ENCODE measurements around the gene SYTL3. TPM values are rescaled to one million over a fixed set of nuclear protein-coding genes. Genes with fewer than 3 reads are reported as not detected.

Gene SYTL3
- total and polyA plus RNA-seq, 10 of the 15 experiments (the other 5 are each of a cell fraction or from before 2014, with no cell fraction given): 3.3 to 12.1 (median 6.9) TPM

GRCh38 chr6:158703837-158704822, 54.3 kb downstream of the SYTL3 start (continued):
- TF ChIP-seq, protein P1, sequence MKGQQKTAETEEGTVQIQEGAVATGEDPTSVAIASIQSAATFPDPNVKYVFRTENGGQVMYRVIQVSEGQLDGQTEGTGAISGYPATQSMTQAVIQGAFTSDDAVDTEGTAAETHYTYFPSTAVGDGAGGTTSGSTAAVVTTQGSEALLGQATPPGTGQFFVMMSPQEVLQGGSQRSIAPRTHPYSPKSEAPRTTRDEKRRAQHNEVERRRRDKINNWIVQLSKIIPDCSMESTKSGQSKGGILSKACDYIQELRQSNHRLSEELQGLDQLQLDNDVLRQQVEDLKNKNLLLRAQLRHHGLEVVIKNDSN (IDR thresholded peaks at IDR 0.05; ENCODE audit: borderline replicate concordance, extremely low read length, insufficient read depth, low read depth, low read length): no peak
- peak; percentile 97 for TF ChIP-seq RAD21 (IDR thresholded peaks at IDR 0.05; ENCODE audit: insufficient read depth, low read depth, low read length)
- TF ChIP-seq TCF7 (IDR thresholded peaks at IDR 0.05; ENCODE audit: borderline replicate concordance): no peak
- TF ChIP-seq ETV6 (conservative IDR thresholded peaks at IDR 0.05 in 1 of 2, IDR thresholded peaks at IDR 0.05 in 1 of 2; ENCODE audit: borderline replicate concordance in 1 of 2, low read depth in 1 of 2): no peak; a peak in 1 of 4 replicates
- TF ChIP-seq EZH2 (IDR thresholded peaks at IDR 0.05; ENCODE audit: borderline replicate concordance, control insufficient read depth, low read depth, low read length): no peak
- TF ChIP-seq POLR2AphosphoS5 (IDR thresholded peaks at IDR 0.05; ENCODE audit: low read length): no peak
- TF ChIP-seq, protein P2, sequence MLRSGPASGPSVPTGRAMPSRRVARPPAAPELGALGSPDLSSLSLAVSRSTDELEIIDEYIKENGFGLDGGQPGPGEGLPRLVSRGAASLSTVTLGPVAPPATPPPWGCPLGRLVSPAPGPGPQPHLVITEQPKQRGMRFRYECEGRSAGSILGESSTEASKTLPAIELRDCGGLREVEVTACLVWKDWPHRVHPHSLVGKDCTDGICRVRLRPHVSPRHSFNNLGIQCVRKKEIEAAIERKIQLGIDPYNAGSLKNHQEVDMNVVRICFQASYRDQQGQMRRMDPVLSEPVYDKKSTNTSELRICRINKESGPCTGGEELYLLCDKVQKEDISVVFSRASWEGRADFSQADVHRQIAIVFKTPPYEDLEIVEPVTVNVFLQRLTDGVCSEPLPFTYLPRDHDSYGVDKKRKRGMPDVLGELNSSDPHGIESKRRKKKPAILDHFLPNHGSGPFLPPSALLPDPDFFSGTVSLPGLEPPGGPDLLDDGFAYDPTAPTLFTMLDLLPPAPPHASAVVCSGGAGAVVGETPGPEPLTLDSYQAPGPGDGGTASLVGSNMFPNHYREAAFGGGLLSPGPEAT (IDR thresholded peaks at IDR 0.05; ENCODE audit: low read depth): no peak
- TF ChIP-seq, protein P3, sequence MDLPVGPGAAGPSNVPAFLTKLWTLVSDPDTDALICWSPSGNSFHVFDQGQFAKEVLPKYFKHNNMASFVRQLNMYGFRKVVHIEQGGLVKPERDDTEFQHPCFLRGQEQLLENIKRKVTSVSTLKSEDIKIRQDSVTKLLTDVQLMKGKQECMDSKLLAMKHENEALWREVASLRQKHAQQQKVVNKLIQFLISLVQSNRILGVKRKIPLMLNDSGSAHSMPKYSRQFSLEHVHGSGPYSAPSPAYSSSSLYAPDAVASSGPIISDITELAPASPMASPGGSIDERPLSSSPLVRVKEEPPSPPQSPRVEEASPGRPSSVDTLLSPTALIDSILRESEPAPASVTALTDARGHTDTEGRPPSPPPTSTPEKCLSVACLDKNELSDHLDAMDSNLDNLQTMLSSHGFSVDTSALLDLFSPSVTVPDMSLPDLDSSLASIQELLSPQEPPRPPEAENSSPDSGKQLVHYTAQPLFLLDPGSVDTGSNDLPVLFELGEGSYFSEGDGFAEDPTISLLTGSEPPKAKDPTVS (IDR thresholded peaks at IDR 0.05; ENCODE audit: low read depth, low read length): no peak
- no peak for TF ChIP-seq EGR1 (IDR thresholded peaks at IDR 0.05; ENCODE audit: borderline replicate concordance in 1 of 2, low read depth in 2 of 2, low read length in 2 of 2)
- TF ChIP-seq HCFC1 (IDR thresholded peaks at IDR 0.05; ENCODE audit: low read length): 0 out of 2 replicates have a peak, but pooled peaks have one; percentile 11
- no peak for TF ChIP-seq SPI1 (IDR thresholded peaks at IDR 0.05; ENCODE audit: borderline replicate concordance, insufficient read depth, low read depth, low read length)
- TF ChIP-seq FOS (IDR thresholded peaks at IDR 0.05; ENCODE audit: borderline replicate concordance, extremely low read depth, insufficient read length): no peak
- TF ChIP-seq ESRRA (IDR thresholded peaks at IDR 0.05; ENCODE audit: low read length): no peak
- no peak for TF ChIP-seq PML (IDR thresholded peaks at IDR 0.05; ENCODE audit: low read length)
- TF ChIP-seq POLR2A (IDR thresholded peaks at IDR 0.05; ENCODE audit: low read depth, low read length): no peak
- TF ChIP-seq KLF5 (IDR thresholded peaks at IDR 0.05; ENCODE audit: partially characterized antibody): no peak
- TF ChIP-seq STAT3 (IDR thresholded peaks at IDR 0.05; ENCODE audit: low read depth, low read length): no peak
- no peak for TF ChIP-seq SREBF2 (IDR thresholded peaks at IDR 0.05; ENCODE audit: low read length)
- TF ChIP-seq ATF2 (IDR thresholded peaks at IDR 0.05; ENCODE audit: low read length): no peak
- TF ChIP-seq LARP7 (IDR thresholded peaks at IDR 0.05): peak; percentile 76
- TF ChIP-seq HDAC6 (IDR thresholded peaks at IDR 0.05; ENCODE audit: unreplicated experiment): no peak
- TF ChIP-seq SMAD1 (IDR thresholded peaks at IDR 0.05; ENCODE audit: low read depth, partially characterized antibody): no peak
- no peak for TF ChIP-seq SUPT20H (IDR thresholded peaks at IDR 0.05; ENCODE audit: borderline replicate concordance, control insufficient read depth, low read depth, low read length)
- TF ChIP-seq CBX3 (IDR thresholded peaks at IDR 0.05; ENCODE audit: borderline replicate concordance, low read depth): no peak
- TF ChIP-seq SREBF1 (IDR thresholded peaks at IDR 0.05; ENCODE audit: low read length): no peak

Measured in GM12878 (cell line).